ENCODE results near the gene KRTAP19-8. TPM values are rescaled to one million over a fixed set of nuclear protein-coding genes. Genes with fewer than 3 reads are reported as not detected.

Gene KRTAP19-8
- total RNA-seq, 2 donors from 2014 or later = not detected

GRCh38 chr21:31041295-31042079, 3.2 kb upstream of the KRTAP19-8 start:
- Histone ChIP-seq H3K9me3 (no peaks in the 10 kb centered on the region), H3K4me3 (no peak overlapping the region), H3K36me3 (replicated peaks in 1 of 2; ENCODE audit: insufficient read depth in 1 of 2, low read depth in 2 of 2) (no peaks in the 10 kb centered on the region), H3K27ac (no peak overlapping the region), H3K4me1 (no peaks in the 10 kb centered on the region), H3K27me3 (no peaks in the 10 kb centered on the region)
- intact Hi-C loops (cut with DNase I) = no loop called here
- no peak for TF ChIP-seq POLR2A (IDR thresholded peaks at IDR 0.05)
- TF ChIP-seq CTCF (IDR thresholded peaks at IDR 0.05) = no peak
- WGBS, 2 donors = 47 to 57% methylated on average over 11 of the region's 11 CpGs
- no peak for DNase-seq
- no peak for ATAC-seq

- no peak overlapping the region for H3K4me3 ChIP-seq
- no peak for ATAC-seq
- no peak overlapping the region for H3K27ac ChIP-seq
- no peak for DNase-seq
- H3K27me3 ChIP-seq = no peaks in the 10 kb centered on the region
- no peak for TF ChIP-seq POLR2A (IDR thresholded peaks at IDR 0.05)
- TF ChIP-seq CTCF (IDR thresholded peaks at IDR 0.05) = no peak
- intact Hi-C loops (cut with DNase I) = no loop called here
- H3K36me3 ChIP-seq (replicated peaks in 1 of 2; ENCODE audit: insufficient read depth in 1 of 2, low read depth in 2 of 2) = no peaks in the 10 kb centered on the region
- H3K4me1 ChIP-seq = no peaks in the 10 kb centered on the region
- no peaks in the 10 kb centered on the region for H3K9me3 ChIP-seq
These were observed 3.9 kb downstream of the KRTAP19-8 start for GRCh38 chr21:31034378-31034777.

- no peaks in the 10 kb centered on the region for H3K9me3 ChIP-seq
- H3K36me3 ChIP-seq (replicated peaks in 1 of 2; ENCODE audit: insufficient read depth in 1 of 2, low read depth in 2 of 2) = no peaks in the 10 kb centered on the region
- H3K27me3 ChIP-seq = no peaks in the 10 kb centered on the region
- no peak for TF ChIP-seq POLR2A (IDR thresholded peaks at IDR 0.05)
- no peak for TF ChIP-seq CTCF (IDR thresholded peaks at IDR 0.05)
- H3K4me1 ChIP-seq = no peaks in the 10 kb centered on the region
- intact Hi-C loops (cut with DNase I) = no loop called here
- DNase-seq = no peak
- no peak for ATAC-seq
- no peak overlapping the region for H3K4me3 ChIP-seq
- WGBS, 2 donors = 66 to 85% methylated on average over 3 of the region's 3 CpGs
- no peak overlapping the region for H3K27ac ChIP-seq
These were observed 7.7 kb downstream of the KRTAP19-8 start for GRCh38 chr21:31030367-31031106.

DNA sequence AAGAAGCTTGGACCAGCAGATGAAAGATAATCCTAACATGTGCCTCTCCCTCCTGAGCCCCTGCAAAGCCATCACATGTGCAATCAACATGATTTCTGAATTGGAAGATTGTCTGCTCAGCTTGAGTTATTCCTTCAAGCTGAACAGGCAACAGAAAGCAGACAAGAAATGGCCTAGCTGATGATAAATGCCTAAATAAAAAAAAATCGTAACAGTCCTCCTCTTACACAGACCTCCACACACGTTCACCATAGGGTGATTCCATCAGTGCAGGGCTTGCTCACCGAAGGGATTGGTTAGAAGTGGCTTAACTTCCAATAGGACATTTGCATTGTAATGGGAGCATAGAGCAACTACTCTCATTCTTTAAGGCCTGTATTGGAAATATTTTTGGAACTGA, 14.6 kb downstream of the KRTAP19-8 start:
- H3K36me3 ChIP-seq (replicated peaks in 1 of 2; ENCODE audit: insufficient read depth in 1 of 2, low read depth in 2 of 2) = no peaks in the 10 kb centered on the region
- no peak for TF ChIP-seq CTCF (IDR thresholded peaks at IDR 0.05)
- TF ChIP-seq POLR2A (IDR thresholded peaks at IDR 0.05) = no peak
- H3K9me3 ChIP-seq = no peaks in the 10 kb centered on the region
- intact Hi-C loops (cut with DNase I) = no loop called here
- H3K27ac ChIP-seq = no peak overlapping the region
- no peak overlapping the region for H3K4me3 ChIP-seq
- no peaks in the 10 kb centered on the region for H3K27me3 ChIP-seq
- WGBS, 2 donors = 33 to 47% methylated on average over 3 of the region's 3 CpGs
- no peaks in the 10 kb centered on the region for H3K4me1 ChIP-seq
- ATAC-seq (no peak), DNase-seq (no peak)
